Measurements from ENCODE around the gene FAM9C.

DNA sequence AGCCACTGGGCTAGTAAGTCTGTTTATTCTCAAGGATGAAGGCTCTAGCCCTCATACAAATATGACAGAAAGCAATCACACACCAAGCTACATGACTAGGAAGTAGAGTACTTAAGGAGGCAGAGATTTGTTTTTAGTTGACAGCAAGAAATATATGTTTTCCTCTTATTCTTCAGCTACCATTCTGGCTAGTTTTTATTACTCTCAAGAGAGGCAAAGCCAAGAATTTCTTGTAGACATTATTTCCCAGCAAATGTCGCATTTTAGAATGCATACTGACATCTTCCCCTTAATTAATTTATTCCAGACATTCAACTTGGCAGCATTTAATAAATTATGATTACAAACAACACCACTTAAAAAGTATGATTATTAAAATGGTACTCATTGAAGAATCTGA lies 23.4 kb upstream of the FAM9C start:
- TF ChIP-seq, protein P1, sequence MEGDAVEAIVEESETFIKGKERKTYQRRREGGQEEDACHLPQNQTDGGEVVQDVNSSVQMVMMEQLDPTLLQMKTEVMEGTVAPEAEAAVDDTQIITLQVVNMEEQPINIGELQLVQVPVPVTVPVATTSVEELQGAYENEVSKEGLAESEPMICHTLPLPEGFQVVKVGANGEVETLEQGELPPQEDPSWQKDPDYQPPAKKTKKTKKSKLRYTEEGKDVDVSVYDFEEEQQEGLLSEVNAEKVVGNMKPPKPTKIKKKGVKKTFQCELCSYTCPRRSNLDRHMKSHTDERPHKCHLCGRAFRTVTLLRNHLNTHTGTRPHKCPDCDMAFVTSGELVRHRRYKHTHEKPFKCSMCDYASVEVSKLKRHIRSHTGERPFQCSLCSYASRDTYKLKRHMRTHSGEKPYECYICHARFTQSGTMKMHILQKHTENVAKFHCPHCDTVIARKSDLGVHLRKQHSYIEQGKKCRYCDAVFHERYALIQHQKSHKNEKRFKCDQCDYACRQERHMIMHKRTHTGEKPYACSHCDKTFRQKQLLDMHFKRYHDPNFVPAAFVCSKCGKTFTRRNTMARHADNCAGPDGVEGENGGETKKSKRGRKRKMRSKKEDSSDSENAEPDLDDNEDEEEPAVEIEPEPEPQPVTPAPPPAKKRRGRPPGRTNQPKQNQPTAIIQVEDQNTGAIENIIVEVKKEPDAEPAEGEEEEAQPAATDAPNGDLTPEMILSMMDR (IDR thresholded peaks at IDR 0.05), result no peak
- no peak for TF ChIP-seq POLR2A (IDR thresholded peaks at IDR 0.05)

All from testis (tissue), 2 donors.